RKO (cell line): ENCODE measurements around the gene KRTAP10-11.
"Not testable (repeated sequence)": the region's sequence is repeated elsewhere in the genome, so short reads cannot be mapped to it uniquely, and the experiment has no call there.

Experiments
- DNase-seq: peaks from one replicate; pipeline ENCODE4 v3.0.0-alpha.2; 2016; ENCODE audit warnings: low spot score

KRTAP10-11 gene

GRCh38 chr21:44664691-44665090 lies 18.5 kb downstream of the KRTAP10-11 start:
- no peak for DNase-seq

DNA sequence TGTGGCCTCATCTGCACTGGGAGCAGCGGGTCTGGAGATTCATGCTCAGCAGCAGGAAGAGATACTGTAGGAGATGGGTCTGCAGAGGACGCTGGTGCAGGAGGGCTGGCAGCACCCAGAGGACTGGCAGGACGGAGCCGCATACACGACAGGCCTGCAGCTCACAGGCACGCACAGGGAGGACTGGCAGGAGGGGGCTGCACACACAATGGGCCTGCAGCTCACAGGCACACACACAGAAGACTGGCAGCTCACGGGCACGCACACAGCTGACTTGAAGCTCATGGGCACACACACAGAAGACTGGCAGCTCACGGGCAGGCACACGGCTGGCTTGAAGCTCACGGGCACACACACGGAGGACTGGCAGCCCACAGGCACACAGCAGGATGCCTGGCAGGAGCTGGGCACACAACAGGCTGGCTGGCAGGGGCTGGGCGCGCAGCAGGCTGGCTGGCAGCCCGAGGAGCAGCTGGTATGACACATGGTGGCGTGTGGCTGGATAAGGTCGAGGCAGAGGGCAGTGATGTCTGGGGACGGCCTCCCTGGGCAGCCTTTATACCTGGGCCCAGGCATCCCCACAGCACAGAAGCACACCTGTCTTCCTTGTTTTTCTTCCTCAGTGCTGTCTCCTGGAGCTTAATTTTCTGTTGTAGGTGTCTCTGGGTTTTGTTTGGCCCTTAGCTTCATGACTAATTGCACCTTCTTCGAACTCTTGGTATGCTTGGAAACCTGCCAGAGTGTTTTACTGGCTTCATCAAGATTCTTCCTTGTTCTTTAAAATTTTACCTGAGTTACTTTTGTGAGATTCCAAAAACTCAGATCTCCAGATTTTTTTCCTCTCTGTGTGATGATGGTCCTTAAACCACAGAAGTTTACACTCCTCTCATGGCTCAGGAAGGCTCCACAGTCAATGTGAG lies 20.4 kb downstream of the KRTAP10-11 start, which contains the start of gene KRTAP12-2:
Gene KRTAP12-2, minus strand, starts transcription at position 527 of the 920 bp plus-strand sequence. Its CDS starts 41 bp downstream, at position 486.
- no peak for DNase-seq

GRCh38 chr21:44667612-44668011 lies 21.4 kb downstream of the KRTAP10-11 start:
- no peak for DNase-seq

- DNase-seq, result no peak
Observed at GRCh38 chr21:44670642-44671432, 24.6 kb downstream of the KRTAP10-11 start.

DNA sequence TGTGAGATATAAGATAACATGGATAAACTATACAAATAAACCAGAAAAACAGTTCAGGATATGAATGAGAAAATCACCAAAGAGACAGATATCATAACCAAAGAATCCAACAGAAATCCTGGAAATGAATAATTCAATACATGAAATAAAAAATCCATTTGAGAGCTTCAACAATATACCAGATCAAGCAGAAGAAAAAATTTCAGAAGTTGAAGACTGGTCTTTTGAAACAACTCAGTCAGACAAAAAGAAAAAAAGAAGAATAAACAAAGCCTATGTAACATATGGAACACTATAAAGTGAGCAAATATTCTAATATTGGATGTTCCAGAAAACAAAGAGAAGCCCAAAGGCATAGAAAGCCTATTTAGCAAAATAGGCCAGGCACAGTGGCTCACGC lies 25.7 kb downstream of the KRTAP10-11 start:
- no peak for DNase-seq

- no peak for DNase-seq
Observed at GRCh38 chr21:44677881-44678280, 31.7 kb downstream of the KRTAP10-11 start.

DNA sequence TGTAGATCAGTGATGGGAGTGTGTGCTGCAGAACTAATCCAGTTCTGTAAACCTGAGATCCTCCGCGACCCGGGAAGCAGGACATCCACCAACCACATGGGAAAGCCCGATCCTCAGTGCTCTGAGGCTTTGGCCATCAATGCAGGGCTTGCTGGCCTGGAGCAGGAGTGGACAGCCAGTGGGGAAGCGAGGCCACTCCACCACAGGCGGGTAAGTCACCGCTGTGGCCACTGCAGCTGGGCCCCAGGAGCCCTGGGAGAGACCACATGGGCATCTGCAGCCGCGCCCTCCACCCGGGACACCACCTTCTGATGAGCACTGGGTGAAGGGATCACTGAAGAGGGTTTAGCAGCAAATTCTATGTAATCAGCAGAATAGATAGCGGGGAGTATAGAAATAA lies 34.9 kb downstream of the KRTAP10-11 start:
- no peak for DNase-seq

DNA sequence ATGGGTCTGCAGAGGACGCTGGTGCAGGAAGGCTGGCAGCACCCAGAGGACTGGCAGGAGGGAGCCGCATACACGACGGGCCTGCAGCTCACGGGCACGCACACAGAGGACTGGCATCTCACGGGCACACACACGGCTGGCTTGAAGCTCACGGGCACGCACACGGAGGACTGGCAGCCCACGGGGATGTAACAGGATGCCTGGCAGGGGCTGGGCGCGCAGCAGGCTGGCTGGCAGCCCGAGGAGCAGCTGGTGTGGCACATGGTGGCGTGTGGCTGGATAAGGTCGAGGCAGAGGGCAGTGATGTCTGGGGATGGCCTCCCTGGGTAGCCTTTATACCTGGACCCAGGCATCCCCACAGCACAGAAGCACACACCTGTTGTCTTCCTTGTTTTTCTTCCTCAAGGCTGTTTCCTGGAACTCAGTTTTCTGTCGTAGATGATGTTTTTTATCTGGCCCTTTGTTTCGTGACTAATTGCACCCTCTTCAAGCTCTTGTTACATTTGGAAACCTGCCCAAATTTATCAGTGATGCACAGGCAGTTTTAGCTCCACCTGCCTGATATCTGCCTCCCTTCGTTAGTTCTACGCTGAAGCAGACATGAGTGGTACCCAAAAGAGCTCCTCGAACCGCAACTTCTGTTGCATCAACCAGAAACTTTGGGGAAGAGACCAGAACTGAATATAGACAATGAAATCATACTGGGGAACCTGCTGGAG lies 35.8 kb downstream of the KRTAP10-11 start, which contains the start of gene KRTAP12-1:
Gene KRTAP12-1, minus strand, starts transcription at position 303 of the 719 bp plus-strand sequence. Its CDS starts 40 bp downstream, at position 263.
- DNase-seq, result no peak

DNA sequence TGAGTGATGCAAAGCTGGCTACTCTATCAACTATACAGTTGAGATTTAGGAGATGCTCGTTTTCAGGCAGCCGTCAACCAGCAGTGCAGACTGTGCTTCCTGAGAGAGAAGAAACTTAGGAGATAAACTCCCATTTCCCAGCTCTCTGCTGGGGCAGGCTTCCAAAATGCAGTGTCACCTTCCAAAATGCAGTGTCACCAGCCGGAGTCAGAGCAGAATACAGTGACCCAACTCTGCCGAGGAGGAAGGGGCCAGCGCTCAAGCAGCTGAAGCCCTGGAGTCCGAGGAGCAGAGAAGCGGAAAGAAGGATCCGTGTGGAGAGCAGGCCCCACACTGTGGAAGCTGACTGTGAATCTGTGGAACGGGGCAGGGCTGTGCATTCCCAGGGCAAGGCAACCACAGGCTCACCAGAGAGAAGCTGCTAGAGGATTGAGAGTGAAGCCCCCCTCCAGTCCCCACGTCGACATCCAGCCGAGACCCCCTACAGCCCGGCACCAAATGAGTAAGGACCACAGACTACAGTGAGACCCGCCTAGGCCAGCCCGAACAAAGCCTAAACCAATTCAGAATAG lies 36.5 kb downstream of the KRTAP10-11 start:
- no peak for DNase-seq

DNA sequence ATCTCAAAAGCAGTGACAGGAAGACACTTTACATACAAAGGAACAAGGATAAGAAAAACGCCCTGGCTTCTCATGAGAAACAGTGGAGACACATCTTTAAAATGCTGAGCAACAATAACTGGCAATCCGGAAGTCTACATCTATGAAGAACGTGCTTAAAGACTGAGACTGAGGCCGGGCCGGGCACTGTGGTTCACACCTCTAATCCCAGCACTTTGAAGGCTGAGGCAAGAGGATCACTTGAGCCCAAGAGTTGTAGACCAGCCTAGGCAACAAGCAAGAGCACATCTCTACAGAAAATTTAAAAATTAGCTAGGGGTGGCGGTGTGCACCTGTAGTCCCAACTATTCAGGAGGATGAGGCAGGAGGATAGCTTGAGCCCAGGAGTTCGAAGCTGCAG lies 37.9 kb downstream of the KRTAP10-11 start:
- no peak for DNase-seq

- DNase-seq, result no peak
Observed at GRCh38 chr21:44684483-44684882, 38.3 kb downstream of the KRTAP10-11 start.

GRCh38 chr21:44685050-44685449 lies 38.8 kb downstream of the KRTAP10-11 start:
- not testable (repeated sequence) for DNase-seq

- DNase-seq, result no peak
Observed at GRCh38 chr21:44686000-44686781, 40.0 kb downstream of the KRTAP10-11 start.

DNA sequence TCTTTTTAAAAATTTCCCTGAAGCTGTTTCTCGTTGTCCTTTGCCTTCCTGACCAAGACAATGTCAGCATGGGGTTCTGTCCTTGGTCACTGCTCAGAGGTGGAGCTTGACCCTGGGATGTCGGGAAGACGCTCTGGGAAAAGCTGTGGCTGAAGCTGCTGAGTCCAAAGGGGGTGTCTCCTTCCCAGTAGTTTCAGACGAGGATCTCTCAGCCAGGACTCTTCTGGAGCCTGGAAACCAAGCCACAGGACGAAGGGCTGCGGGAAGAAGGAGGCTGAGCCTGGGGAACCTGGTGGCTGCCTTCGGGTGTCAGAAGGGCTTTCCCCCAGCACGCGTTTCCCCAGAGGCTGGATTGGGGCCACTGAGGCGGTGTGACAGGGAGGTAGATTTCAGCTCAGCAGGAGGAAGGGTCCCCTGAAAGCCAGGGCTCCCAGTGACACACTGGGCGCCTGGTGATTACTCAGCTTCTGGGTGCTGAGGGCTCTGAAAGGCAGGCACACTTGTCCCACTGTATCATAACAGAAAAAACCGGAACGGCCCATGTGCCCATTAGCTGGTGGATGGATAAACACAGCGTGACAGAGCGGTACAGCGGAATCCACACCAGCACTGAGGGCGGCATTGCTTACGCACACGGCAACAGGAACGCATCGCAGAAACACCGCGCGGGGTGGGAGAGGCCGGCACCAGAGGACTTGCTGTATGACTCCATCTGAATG lies 40.8 kb downstream of the KRTAP10-11 start:
- no peak for DNase-seq

GRCh38 chr21:44687671-44688070 lies 41.5 kb downstream of the KRTAP10-11 start:
- DNase-seq, result no peak

DNA sequence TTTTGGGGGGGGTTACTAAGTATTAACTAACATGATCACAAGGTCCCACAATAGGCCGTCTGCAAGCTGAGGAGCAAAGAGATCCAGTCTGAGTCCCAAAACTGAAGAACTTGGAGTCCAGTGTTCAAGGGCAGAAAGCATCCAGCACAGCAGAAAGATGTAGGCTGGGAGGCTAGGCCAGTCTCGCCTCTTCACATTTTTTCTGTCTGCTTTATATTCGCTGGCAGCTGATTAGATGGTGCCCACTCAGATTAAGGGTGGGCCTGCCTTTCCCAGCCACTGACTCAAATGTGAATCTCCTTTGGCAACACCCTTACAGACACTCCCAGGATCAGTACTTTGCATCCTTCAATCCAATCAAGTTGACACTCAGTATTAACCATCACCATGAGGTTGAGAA lies 43.5 kb downstream of the KRTAP10-11 start:
- not testable (repeated sequence) for DNase-seq

DNA sequence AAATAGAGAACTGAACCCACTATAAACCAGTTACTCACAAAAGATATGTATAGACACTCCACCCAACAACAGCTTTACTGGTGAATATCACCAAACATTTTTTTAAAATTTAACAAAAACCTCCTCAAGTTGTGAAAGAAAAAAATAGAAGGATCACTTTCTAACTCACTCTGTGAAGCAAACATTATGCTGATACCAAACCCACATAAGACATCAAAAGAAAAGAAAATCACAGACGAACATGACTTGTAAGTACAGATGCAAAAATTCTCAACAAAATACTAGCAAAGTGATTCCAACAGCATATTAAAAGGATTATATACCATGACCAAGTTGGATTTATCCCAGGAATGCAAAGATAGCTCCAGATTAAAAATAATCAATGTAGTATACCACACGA lies 45.5 kb downstream of the KRTAP10-11 start:
- no peak for DNase-seq

DNA sequence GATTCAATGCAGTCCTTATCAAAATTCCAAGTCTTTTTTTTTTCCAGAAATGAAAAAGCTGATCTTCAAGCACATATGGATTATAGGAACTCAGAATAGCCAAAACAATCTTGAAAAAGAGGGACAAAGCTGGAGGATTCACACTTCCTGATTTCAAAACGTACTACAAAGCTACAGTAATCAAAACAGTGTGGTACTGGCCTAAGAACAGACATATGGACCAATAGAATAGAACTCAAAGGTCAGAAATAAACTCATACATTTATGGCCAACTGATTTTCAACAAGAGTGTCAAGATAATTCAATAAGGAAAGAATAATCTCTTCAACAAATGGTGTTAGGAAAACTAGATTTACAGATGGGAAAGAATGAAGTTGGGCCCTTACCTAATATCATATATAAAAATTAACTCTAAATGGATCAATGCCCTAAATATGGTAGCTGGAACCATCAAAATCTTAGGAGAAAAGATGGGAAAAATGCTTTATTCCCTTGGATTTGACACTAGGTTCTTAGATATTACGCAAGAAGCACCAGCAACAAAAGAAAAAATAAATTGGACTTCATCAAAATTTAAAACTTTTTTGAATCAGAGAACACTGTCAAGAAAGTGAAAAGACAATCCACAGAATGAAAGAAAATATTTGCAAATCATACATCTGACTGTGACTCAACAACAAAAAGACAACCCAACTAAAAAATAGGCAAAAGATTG lies 46.7 kb downstream of the KRTAP10-11 start:
- DNase-seq, result no peak

DNA sequence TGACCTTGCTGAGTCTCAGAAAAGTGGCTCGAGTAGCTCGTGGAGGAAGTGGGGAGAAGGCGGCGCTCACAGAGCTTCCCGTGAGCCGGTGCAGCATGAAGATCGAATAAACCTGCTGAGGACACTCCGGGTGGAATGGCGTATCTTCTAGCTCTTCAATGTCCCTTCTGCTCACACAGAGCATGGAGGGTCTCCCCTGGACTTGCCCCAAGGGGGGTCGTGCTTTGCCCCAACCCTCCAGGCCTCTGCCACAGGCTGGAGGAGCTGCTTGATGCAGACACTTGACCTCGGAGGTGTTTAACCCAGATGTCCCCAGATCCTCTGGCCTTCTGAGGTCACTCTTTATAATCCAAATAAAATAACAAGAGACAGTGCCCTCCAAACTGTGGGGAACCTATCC lies 48.6 kb downstream of the KRTAP10-11 start:
- DNase-seq, result no peak

DNA sequence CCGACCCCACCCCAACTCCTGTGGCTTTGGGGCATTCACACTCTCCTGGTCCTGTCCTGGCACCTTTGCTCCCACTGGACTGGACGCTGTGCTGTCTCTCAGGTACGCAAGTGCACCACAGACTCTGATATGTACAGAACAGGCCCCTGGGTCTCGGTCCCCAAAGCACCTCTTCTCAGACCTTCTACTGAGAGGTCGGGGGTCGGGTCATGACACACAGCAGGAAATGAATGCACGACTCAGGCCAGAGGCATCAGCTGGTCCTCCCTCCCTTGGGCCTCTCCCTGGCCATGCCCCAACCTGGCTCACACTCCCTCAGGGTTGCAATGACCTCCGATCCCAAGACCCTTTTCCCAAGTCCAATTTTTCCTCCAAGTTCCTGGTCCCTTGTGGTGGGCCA lies 49.0 kb downstream of the KRTAP10-11 start:
- DNase-seq, result no peak
